Loucy (cell line): ENCODE results near the gene FIGNL2.
A peak's percentile ranks its signal among the peaks of the same experiment; 100 is the strongest.
"Not testable (repeated sequence)": the region's sequence is repeated elsewhere in the genome, so short reads cannot be mapped to it uniquely, and the experiment has no call there.

Experiments
- H2AFZ ChIP-seq: fragments of 200-600 bp; sonication (generic); 2 replicates; pipeline ENCODE4 v1.6.0; 2016; ENCODE audit warnings: antibody characterized with exemption, mild to moderate bottlenecking, low read length, moderate library complexity
- H3F3A ChIP-seq: fragments of 200-600 bp; 2 replicates; pipeline ENCODE4 v1.6.0; 2016; ENCODE audit warnings: antibody characterized with exemption, low read depth, mild to moderate bottlenecking
- H3K27me3 ChIP-seq: fragments of 200-600 bp; sonication (generic); 2 replicates; pipeline ENCODE4 v1.6.1; 2014; ENCODE audit warnings: low read length, mild to moderate bottlenecking; ENCODE audit not compliant: insufficient read depth, poor library complexity, severe bottlenecking
- H3K36me3 ChIP-seq: fragments of 200-600 bp; sonication (generic); 2 replicates; pipeline ENCODE4 v1.6.1; 2016; ENCODE audit warnings: low read length; ENCODE audit not compliant: insufficient read depth
- H3K4me1 ChIP-seq: fragments of 200-600 bp; sonication (generic); 2 replicates; pipeline ENCODE4 v1.5.1; 2014; ENCODE audit warnings: low read length, mild to moderate bottlenecking; ENCODE audit not compliant: insufficient read depth, poor library complexity, severe bottlenecking
- H3K4me2 ChIP-seq: fragments of 200-600 bp; sonication (generic); 2 replicates; pipeline ENCODE4 v1.6.0; 2014; ENCODE audit warnings: antibody characterized with exemption, low read length, low read depth, mild to moderate bottlenecking; ENCODE audit not compliant: poor library complexity, severe bottlenecking
- H3K4me3 ChIP-seq: fragments of 200-600 bp; sonication (generic); 2 replicates; pipeline ENCODE4 v1.5.1; 2014; ENCODE audit warnings: low read length, mild to moderate bottlenecking, mixed read lengths; ENCODE audit not compliant: poor library complexity, severe bottlenecking
- H3K79me2 ChIP-seq: fragments of 200-600 bp; sonication (generic); 2 replicates; pipeline ENCODE4 v1.6.1; 2014; ENCODE audit warnings: low read length; ENCODE audit not compliant: insufficient read depth
- H3K9ac ChIP-seq: fragments of 200-600 bp; sonication (generic); 2 replicates; pipeline ENCODE4 v1.6.0; 2014; ENCODE audit warnings: mild to moderate bottlenecking, low read depth, low read length, moderate library complexity; ENCODE audit not compliant: poor library complexity, severe bottlenecking
- H3K9me2 ChIP-seq: fragments of 200-600 bp; sonication (generic); replicated peaks from 2 replicates; pipeline ENCODE4 v1.6.1; 2016; ENCODE audit warnings: low read depth, low read length, mixed read lengths
- H3K9me3 ChIP-seq: fragments of 200-600 bp; sonication (generic); 2 replicates; pipeline ENCODE4 v1.6.1; 2014; ENCODE audit warnings: mild to moderate bottlenecking, antibody characterized with exemption, low read length, low read depth; ENCODE audit not compliant: insufficient read depth
- H4K20me1 ChIP-seq: fragments of 200-600 bp; sonication (generic); 2 replicates; pipeline ENCODE4 v1.6.0; 2014; ENCODE audit warnings: antibody characterized with exemption, low read length, mild to moderate bottlenecking; ENCODE audit not compliant: insufficient read depth, poor library complexity, severe bottlenecking
- EZH2phosphoT487 ChIP-seq: fragments of 200-600 bp; IDR thresholded peaks from 2 replicates; pipeline ENCODE4 v1.6.1; 2018; ENCODE audit warnings: antibody characterized with exemption, mild to moderate bottlenecking, moderate library complexity, borderline replicate concordance
- TF ChIP-seq, protein P1 (sequence below): fragments of 200-600 bp; sonication (generic); conservative IDR thresholded peaks from 2 replicates; pipeline ENCODE4 v1.5.1; 2014; ENCODE audit warnings: mild to moderate bottlenecking, antibody characterized with exemption, low read length

Gene FIGNL2

DNA sequence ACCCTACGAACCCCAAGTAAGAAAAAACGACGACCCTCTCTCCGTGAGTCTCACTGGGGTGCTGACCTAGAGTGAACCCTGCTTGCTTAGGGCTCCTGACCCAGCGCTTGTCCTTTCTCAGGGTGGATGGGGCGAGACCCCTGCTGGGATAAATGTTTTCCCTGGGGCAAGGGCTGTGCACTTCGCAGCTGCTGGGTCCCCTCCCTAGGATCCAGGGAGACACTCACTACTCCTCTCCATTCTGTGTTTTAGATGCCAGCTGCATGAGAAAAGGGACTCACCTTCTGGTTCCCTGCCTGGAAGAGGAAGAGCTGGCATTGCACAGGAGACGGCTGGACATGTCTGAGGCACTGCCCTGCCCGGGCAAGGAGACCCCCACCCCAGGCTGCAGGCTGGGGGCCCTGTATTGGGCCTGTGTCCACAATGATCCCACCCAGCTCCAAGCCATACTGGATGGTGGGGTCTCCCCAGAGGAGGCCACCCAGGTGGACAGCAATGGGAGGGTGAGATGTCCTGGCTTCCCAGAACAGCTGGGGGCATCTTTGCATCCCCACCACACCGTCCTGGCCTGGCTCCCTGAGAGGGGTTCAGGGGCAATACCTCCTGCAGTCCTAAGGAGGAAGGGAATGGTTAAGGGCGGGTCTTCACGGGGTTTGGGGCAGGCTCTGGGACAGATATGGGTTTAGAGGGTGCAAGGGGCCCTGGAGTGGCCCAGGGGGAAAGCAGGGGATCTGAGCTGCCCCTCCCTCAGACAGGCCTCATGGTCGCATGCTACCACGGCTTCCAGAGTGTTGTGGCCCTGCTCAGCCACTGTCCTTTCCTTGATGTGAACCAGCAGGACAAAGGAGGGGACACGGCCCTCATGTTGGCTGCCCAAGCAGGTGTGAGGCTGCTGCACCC lies 40.0 kb upstream of the FIGNL2 start:
- Histone ChIP-seq H3K36me3 (no peaks in the 10 kb centered on the region), H3K9me3 (no peaks in the 10 kb centered on the region), H3K4me2 (no peak overlapping the region), H3K27me3 (no peaks in the 10 kb centered on the region), H3K9ac (no peak overlapping the region), H3K4me3 (no peak overlapping the region), H3K9me2 (no peaks in the 10 kb centered on the region), H3K4me1 (peaks cover 15% of the 10 kb centered on the region), H4K20me1 (no peaks in the 10 kb centered on the region), H2AFZ (no peak overlapping the region), H3K79me2 (no peaks in the 10 kb centered on the region), H3F3A (no peaks in the 10 kb centered on the region)
- TF ChIP-seq EZH2phosphoT487, result no peak
- TF ChIP-seq, protein P1, sequence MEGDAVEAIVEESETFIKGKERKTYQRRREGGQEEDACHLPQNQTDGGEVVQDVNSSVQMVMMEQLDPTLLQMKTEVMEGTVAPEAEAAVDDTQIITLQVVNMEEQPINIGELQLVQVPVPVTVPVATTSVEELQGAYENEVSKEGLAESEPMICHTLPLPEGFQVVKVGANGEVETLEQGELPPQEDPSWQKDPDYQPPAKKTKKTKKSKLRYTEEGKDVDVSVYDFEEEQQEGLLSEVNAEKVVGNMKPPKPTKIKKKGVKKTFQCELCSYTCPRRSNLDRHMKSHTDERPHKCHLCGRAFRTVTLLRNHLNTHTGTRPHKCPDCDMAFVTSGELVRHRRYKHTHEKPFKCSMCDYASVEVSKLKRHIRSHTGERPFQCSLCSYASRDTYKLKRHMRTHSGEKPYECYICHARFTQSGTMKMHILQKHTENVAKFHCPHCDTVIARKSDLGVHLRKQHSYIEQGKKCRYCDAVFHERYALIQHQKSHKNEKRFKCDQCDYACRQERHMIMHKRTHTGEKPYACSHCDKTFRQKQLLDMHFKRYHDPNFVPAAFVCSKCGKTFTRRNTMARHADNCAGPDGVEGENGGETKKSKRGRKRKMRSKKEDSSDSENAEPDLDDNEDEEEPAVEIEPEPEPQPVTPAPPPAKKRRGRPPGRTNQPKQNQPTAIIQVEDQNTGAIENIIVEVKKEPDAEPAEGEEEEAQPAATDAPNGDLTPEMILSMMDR, result no peak

DNA sequence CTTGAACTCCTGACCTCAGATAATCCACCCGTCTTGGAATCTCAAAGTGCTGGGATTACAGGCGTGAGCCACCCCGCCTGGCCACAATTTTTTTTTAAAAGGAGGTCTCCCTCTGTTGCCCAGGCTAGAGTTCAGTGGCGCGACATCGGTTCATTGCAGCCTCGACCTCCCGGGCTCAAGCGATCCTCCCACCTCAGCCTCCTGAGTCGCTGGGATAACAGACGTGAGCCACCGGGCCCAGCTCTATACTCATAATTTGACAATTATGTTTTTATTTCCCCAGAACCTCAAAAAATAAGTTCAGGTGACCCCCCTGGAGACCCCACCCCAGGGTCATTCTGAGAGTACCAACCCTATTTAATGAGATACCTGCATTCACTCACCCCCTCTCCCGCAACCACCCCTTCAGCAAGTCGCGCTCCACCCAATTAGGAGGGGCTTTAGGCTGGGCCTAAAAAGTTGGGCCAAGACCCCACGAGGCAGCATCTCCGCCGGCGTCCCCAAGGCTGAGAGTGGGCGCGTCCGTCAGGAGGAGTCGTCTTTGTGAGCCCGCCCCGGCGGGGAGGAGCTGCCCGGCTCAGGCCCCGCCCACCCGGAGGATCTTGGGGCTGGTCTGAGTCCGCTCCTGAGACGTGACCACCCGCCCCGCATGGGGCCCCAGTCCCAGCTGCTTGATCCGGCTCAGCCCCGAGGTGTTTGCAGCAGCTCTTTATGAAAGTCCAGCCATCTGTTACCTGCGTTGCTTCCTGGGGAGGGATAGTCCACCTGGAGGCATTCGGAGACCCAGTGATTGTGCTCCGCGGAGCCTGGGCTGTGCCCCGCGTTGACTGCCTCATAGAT lies 39.2 kb upstream of the FIGNL2 start, which contains the start of gene ANKRD33:
Gene ANKRD33 (plus strand): TSS at position 628 of the 840 bp plus-strand sequence. CDS start 84 bp downstream, at position 712.
- H3K27me3 ChIP-seq, result no peaks in the 10 kb centered on the region
- no peak within 1 kb of the TSS for H2AFZ ChIP-seq
- no peaks in the 10 kb centered on the region for H3K9me2 ChIP-seq
- no peaks in the 10 kb centered on the region for H4K20me1 ChIP-seq
- no peak within 1 kb of the TSS for H3K4me3 ChIP-seq
- TF ChIP-seq EZH2phosphoT487, result no peak
- H3K79me2 ChIP-seq, result no peaks in the 10 kb centered on the region
- H3K9ac ChIP-seq, result no peak within 1 kb of the TSS
- H3K36me3 ChIP-seq, result no peaks in the 10 kb centered on the region
- no peaks in the 10 kb centered on the region for H3K9me3 ChIP-seq
- H3F3A ChIP-seq, result no peaks in the 10 kb centered on the region
- H3K4me2 ChIP-seq, result no peak within 1 kb of the TSS
- peaks cover 15% of the 10 kb centered on the region for H3K4me1 ChIP-seq

DNA sequence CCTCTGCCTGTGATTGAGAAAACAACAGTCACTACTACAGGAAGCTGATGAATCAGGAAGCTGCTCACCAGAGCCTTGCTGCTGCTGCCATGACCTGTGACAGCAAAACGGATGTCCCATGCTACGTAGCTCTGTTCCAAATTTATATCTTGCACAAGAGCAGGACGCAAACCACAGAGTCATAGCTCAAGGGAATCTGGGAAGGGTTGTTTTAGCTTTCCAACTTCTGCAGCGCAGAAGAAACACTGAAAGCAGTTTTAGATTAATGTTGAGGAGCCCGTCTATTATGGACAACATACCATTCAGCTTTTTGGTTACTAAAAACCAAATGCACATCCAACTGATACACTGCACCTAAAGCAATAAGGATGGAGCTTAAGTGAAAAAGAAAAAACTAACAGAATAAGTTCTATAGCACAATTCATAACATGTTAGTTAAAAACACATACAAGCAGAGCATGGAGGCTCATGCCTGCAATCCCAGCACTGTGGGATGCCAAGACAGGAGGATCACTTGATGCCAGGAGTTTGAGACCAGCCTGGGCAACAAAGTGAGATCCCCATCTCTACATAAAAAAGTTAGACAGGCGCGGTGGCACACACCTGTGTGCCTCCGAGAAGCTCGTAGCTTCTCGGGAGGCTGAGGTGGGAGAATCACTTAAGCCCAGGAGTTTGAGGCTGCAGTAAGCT lies 37.6 kb upstream of the FIGNL2 start:
- H3K4me2 ChIP-seq, result peak overlapping the region; percentile 47
- H3K9me2 ChIP-seq, result no peaks in the 10 kb centered on the region
- H3K4me3 ChIP-seq, result peak overlapping the region; percentile 25
- H3K4me1 ChIP-seq, result peaks cover 15% of the 10 kb centered on the region
- H3K9ac ChIP-seq, result no peak overlapping the region
- TF ChIP-seq, protein P1, result no peak
- no peak for TF ChIP-seq EZH2phosphoT487
- no peaks in the 10 kb centered on the region for H3K9me3 ChIP-seq
- H4K20me1 ChIP-seq, result no peaks in the 10 kb centered on the region
- H2AFZ ChIP-seq, result peak overlapping the region; percentile 68
- H3K36me3 ChIP-seq, result no peaks in the 10 kb centered on the region
- H3F3A ChIP-seq, result no peaks in the 10 kb centered on the region
- H3K79me2 ChIP-seq, result no peaks in the 10 kb centered on the region
- no peaks in the 10 kb centered on the region for H3K27me3 ChIP-seq

DNA sequence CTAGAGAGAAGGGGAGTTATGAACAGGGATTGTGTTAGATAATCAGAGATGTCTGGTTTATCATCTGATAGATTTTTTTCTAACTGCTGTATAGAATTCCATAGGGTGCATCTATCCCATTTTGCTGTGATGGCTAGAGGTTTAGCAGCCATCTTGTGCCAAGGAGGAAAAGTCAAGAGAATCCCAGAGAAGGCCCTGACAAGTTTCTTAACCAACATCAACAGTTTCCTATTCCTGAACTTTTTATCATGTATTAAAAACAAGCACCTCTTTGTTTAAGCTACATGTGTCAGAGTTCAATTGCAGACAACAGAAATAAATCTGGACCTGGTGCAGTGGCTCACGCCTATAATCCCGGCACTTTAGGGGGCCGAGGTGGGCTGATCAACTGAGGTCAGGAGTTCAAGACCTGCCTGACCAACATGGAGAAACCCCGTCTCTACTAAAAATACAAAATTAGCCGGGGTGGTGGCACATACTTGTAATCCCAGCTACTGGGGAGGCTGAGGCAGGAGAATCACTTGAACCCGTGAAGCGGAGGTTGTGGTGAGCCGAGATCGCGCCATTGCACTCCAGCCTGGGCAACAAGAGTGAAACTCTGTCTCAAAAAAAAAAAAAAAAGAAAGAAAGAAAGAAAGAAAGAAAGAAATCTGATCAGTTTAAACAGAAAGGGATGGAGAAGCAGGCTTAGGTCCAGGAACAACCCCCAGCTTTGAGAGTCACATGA lies 36.9 kb upstream of the FIGNL2 start:
- H4K20me1 ChIP-seq, H3F3A ChIP-seq, H3K27me3 ChIP-seq, H3K79me2 ChIP-seq, H3K9me2 ChIP-seq, H3K9ac ChIP-seq, H3K9me3 ChIP-seq, H3K36me3 ChIP-seq: not testable (repeated sequence)
- H3K4me1 ChIP-seq, result peaks cover 15% of the 10 kb centered on the region
- peak overlapping the region; percentile 25 for H3K4me3 ChIP-seq
- H2AFZ ChIP-seq, result peak overlapping the region; percentile 68; the same call in 1 of the 2 replicates
- peak overlapping the region; percentile 47 for H3K4me2 ChIP-seq
